HepG2 (cell line): ENCODE results near the gene IL1RAP. TPM values are rescaled to one million over a fixed set of nuclear protein-coding genes. Genes with fewer than 3 reads are reported as not detected.

Experiments
- CSRNP2 ChIP-seq: sonication (generic); formaldehyde crosslinking; conservative IDR thresholded peaks from 2 replicates; pipeline ENCODE4 v1.8.0; 2022; ENCODE audit warnings: low read depth, missing genetic modification reagents
- E2F1 ChIP-seq: sonication (generic); formaldehyde crosslinking; IDR thresholded peaks from 2 replicates; pipeline ENCODE4 v1.5.0; 2020; ENCODE audit warnings: missing genetic modification reagents
- FOXO4 ChIP-seq: sonication (generic); formaldehyde crosslinking; conservative IDR thresholded peaks from 2 replicates; pipeline ENCODE4 v1.8.1; 2023; ENCODE audit warnings: missing genetic modification reagents
- HBP1 ChIP-seq: IDR thresholded peaks from 2 replicates; pipeline ENCODE4 v1.6.1; 2016; ENCODE audit warnings: low read depth, control low read depth
- HMG20A ChIP-seq: IDR thresholded peaks from 2 replicates; pipeline ENCODE4 v1.6.1; 2016; ENCODE audit warnings: borderline replicate concordance
- KLF13 ChIP-seq: sonication (generic); formaldehyde crosslinking; IDR thresholded peaks from 2 replicates; pipeline ENCODE4 v1.4.0; 2020; ENCODE audit warnings: mild to moderate bottlenecking, missing genetic modification reagents
- MAFF ChIP-seq: IDR thresholded peaks from 2 replicates; pipeline ENCODE4 v1.6.1; 2011; ENCODE audit warnings: low read depth, low read length, improper control_type of control experiment
- PAXIP1 ChIP-seq: sonication (generic); formaldehyde crosslinking; conservative IDR thresholded peaks from 2 replicates; pipeline ENCODE4 v1.4.0; 2020; ENCODE audit warnings: mild to moderate bottlenecking, missing genetic modification reagents, moderate library complexity
- RBM39 ChIP-seq: fragments of 200-400 bp; formaldehyde crosslinking; IDR thresholded peaks from one replicate; pipeline ENCODE4 v1.6.1; 2018; ENCODE audit warnings: antibody characterized with exemption, mild to moderate bottlenecking, low read depth, low read length; ENCODE audit not compliant: poor library complexity, severe bottlenecking
- REXO4 ChIP-seq: sonication (generic); formaldehyde crosslinking; IDR thresholded peaks from 2 replicates; pipeline ENCODE4 v1.8.0; 2022; ENCODE audit warnings: missing genetic modification reagents, mild to moderate bottlenecking, borderline replicate concordance
- SALL1 ChIP-seq: sonication (generic); formaldehyde crosslinking; IDR thresholded peaks from 2 replicates; pipeline ENCODE4 v1.8.0; 2022; ENCODE audit warnings: mild to moderate bottlenecking, missing genetic modification reagents
- ZFX ChIP-seq: sonication (generic); formaldehyde crosslinking; IDR thresholded peaks from 2 replicates; pipeline ENCODE4 v1.4.0; 2020; ENCODE audit warnings: mild to moderate bottlenecking, low read depth, missing genetic modification reagents, moderate library complexity
- ZNF256 ChIP-seq: sonication (generic); formaldehyde crosslinking; conservative IDR thresholded peaks from 2 replicates; pipeline ENCODE4 v1.4.0; 2020; ENCODE audit warnings: missing genetic modification reagents
- polyA plus RNA-seq, 8 experiments: library from polyadenylated mRNA; depleted of rRNA in 3 of 8; stranded (reverse) in 7 of 8; unstranded in 1 of 8; fragments of >200 nt; fragmentation: Illumina TruSeq in 4 of 8; extraction: Trizol in 4 of 8; gene quantifications; 2 replicates each; pipeline versions ENCODE4 v1.2.1 to v1.2.3, GENCODE V29; 2011 to 2016; ENCODE audit warnings: low read depth in 4 of 8, missing spikeins in 1 of 8, mixed read lengths in 1 of 8; ENCODE audit not compliant: insufficient read depth in 1 of 8
- total RNA-seq, 5 experiments: library from RNA; depleted of rRNA; stranded (reverse); fragments of >200 nt; fragmentation: Illumina TruSeq; extraction: Trizol; gene quantifications; 2 replicates each; pipeline ENCODE4 v1.2.3, GENCODE V29; 2016; ENCODE audit warnings: low read depth in 1 of 5
- TF ChIP-seq, protein P1 (sequence below): IDR thresholded peaks from 2 replicates; pipeline ENCODE4 v1.6.1; 2016
- TF ChIP-seq, protein P2 (sequence below): sonication (generic); formaldehyde crosslinking; IDR thresholded peaks from 2 replicates; pipeline ENCODE4 v1.4.0; 2020; ENCODE audit warnings: missing genetic modification reagents

IL1RAP gene
- total and polyA plus RNA-seq, 2 of the 13 experiments (the other 11 are each of a cell fraction or from before 2014, with no cell fraction given), result 18.3 to 54.9 TPM

DNA sequence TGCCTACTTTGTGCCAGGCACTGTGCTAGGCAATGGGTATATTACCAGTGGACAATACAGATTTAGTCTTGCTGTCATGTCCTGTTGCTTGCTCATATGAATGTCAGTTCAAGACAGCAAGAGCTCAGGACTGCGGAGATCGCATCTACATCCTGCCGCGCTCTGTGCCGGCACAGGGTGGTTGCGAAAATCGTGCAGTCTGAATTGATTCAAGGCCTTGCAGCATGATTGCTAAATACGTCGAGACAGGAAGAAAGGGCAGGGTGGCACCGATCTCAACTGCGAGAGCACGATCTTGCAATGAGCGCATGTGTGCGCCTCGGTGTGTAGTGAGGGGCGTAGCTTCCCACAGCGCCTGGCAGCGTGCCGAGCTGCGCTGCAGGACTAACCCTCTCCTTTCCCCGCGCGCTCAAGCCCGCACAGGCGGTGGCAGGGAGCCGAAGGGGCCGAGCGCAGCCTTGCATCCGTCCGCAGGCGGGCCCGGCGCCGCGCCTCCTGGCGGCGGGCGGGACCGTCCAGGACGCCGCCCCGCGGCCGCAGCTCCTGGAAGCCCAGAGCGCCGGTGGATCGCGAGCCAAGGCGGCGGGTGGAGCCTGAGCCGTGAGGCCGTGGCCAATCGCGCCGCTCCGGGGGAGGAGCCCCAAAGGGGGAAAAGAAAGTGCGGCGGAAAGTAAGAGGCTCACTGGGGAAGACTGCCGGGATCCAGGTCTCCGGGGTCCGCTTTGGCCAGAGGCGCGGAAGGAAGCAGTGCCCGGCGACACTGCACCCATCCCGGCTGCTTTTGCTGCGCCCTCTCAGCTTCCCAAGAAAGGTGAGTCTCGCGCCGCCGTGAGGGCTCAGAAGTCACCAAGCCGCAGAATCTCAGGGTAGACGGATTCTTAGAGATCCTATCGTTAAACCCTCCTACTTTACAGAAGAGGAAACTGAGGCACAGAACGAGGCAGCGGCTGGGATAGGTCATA, at the start of gene IL1RAP (continued):
- TF ChIP-seq, protein P1, sequence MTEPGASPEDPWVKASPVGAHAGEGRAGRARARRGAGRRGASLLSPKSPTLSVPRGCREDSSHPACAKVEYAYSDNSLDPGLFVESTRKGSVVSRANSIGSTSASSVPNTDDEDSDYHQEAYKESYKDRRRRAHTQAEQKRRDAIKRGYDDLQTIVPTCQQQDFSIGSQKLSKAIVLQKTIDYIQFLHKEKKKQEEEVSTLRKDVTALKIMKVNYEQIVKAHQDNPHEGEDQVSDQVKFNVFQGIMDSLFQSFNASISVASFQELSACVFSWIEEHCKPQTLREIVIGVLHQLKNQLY (CRISPR knock-in tag), result no peak
- TF ChIP-seq ZFX (CRISPR knock-in tag) (peak; percentile 89), MAFF (no peak), KLF13 (CRISPR knock-in tag) (no peak), REXO4 (CRISPR knock-in tag) (no peak; the same call in 1 of the 2 replicates), HBP1 (CRISPR knock-in tag) (no peak; the same call in 1 of the 2 replicates), ZNF256 (no peak), CSRNP2 (CRISPR knock-in tag) (no peak), SALL1 (CRISPR knock-in tag) (peak; percentile 98), E2F1 (CRISPR knock-in tag) (0 out of 2 replicates have a peak, but pooled peaks have one; percentile 39), RBM39 (peak; percentile 67), PAXIP1 (CRISPR knock-in tag) (peak; percentile 67), HMG20A (CRISPR knock-in tag) (peak; percentile 70; the same call in 1 of the 2 replicates), FOXO4 (CRISPR knock-in tag) (no peak)
- TF ChIP-seq, protein P2, sequence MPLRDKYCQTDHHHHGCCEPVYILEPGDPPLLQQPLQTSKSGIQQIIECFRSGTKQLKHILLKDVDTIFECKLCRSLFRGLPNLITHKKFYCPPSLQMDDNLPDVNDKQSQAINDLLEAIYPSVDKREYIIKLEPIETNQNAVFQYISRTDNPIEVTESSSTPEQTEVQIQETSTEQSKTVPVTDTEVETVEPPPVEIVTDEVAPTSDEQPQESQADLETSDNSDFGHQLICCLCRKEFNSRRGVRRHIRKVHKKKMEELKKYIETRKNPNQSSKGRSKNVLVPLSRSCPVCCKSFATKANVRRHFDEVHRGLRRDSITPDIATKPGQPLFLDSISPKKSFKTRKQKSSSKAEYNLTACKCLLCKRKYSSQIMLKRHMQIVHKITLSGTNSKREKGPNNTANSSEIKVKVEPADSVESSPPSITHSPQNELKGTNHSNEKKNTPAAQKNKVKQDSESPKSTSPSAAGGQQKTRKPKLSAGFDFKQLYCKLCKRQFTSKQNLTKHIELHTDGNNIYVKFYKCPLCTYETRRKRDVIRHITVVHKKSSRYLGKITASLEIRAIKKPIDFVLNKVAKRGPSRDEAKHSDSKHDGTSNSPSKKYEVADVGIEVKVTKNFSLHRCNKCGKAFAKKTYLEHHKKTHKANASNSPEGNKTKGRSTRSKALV (CRISPR knock-in tag), result peak; percentile 93
